HG03135 (cell line): Measurements from ENCODE around the gene ARID3A.

Experiments
- ATAC-seq: cut with Tn5 transposase; IDR thresholded peaks from one replicate; pipeline ENCODE4 v1.9.1; 2021; ENCODE audit warnings: mild to moderate bottlenecking, moderate library complexity; ENCODE audit not compliant: unreplicated experiment

ARID3A gene

DNA sequence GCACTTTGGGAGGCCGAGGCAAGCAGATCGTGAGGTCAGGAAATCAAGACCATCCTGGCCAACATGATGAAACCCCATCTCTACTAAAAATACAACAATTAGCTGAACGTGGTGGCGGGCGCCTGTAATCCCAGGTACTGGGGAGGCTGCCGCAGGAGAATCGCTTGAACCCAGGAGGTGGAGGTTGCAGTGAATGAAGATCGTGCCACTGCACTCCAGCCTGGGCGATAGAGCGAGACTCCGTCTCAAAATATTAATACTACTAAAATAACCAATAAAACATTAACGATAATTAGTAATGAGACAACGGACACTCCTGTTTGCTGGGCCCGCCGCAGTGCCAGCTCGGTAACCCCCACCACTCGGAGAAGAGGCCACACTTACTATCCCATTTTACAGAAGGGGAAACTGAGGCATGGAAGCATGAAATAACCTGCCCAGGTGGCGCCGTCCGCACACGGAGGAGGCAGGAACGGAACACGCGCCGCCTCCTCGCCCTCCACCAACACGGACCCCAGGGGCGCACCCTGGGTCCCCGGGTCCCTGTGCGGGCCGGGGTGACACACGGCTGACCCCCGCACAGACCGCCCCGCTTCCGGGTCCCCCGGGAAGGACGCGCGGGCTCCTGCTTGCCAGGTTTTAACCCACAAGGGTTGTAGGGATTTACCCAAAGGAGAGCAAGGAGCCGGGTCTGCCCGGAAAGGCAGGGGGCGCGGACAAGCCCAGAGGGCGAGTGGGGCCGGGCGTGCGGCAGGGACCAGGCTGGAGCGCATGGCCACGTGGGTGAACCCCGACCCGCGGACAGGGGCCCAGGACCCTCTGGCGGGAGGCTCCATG lies 14.4 kb upstream of the ARID3A start:
- no peak for ATAC-seq

DNA sequence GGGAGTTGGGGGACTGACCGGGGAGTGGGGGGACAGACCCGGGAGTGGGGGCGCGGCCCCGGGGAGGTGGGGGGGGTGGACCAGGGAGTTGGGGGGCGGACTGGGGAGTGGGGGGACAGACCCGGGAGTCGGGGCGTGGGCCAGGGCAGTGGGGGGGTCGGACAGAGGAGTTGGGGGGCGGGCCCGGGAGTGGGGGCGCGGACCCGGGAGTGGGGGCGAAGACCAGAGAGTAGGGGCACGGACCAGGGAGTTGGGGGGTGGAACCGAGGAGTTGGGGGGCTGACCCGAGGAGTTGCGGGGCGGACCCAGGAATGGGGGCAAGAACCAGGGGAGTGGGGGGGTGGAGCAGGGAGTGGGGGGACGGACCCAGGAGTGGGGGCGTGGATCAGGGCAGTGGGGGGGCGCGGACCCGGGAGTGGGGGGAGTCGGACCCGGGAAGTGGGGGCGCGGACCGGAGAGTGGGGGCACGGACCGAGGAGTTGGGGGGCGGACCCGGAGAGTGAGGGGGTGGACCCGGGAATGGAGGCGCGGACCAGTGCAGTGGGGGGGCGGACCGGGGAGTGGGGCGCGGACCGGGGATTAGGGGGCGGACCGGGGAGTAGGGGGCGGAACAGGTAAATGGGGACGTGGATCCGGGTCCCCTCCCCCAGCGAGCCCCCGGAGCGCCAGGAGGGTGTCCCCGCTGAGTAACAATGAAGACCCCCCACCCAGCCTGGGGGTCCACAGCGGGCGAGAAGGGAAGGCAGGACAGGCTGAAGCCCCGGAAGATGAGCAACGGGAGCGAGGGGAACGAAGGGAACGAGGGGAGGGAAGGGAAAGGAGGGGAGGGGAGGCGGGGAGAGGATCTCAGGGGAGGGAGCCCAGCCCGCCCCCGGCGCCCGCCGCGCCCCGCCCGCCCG lies 13.4 kb upstream of the ARID3A start:
- no peak for ATAC-seq

DNA sequence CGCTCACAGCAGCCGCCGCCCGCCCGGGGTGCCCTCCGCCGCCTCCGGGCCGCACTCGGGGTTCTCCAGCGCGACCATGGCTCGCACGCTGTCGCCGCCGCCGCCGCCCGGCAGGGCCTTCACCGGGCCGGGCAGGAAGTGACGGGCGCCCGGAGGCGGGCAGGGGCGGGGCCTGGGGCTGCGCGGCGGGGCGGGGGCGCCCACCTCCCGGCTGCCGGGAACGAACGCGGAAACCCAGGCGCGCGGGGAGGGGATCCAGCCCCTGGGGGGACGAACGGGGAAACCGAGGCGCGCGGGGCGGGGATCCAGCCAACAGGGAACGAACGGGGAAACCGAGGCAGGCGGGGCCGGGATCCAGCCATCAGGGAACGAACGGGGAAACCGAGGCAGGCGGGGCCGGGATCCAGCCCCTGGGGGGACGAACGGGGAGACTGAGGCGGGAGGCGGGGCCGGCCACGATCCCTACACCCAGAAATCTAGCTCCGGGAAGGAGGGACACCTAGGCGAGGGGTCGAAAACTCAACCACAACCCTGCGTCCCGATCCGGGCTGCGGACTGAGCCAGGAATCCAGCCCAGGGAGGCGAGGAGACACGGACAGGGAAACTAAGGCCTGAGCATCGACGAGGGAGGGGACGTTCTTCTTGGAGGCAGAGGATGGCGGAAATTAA lies 12.6 kb upstream of the ARID3A start, which contains the start of gene R3HDM4:
TSS of gene R3HDM4 (minus strand) at position 140 of the 669 bp plus-strand sequence. CDS start at position 78, 62 bp downstream.
- no peak for ATAC-seq

DNA sequence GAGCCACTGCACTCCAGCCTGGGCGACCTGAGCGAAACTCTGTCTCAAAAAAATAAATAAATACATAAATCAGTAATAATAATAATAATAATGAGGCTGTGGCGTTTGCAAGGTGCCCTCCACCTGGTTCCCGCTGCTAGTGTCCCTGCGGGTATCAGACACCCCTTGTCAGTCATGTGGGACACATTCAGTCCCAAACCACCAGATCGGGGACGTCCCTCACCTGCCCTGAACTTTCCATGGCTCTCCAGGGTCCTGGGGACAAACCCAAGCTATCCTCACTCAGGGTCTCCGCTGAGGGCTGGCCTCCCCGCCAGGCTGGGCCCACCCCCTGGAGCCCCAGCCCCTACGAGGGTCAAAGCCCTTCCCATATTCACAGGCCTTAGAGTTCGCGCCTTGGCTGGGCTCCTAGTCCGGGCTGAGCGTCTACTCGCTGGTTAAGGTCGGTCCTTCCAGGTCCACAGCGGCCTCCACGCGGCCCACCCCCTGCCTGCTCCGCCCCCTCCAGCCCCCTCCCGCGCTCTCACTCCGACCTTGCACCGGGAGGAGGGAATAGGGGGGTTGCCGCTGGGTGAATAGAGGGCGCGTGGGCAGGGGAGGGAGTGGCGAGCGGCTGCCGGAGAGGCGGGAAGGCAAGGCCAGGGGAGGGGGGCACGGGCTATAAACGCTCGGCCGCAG lies 9.1 kb upstream of the ARID3A start:
- ATAC-seq: no peak

DNA sequence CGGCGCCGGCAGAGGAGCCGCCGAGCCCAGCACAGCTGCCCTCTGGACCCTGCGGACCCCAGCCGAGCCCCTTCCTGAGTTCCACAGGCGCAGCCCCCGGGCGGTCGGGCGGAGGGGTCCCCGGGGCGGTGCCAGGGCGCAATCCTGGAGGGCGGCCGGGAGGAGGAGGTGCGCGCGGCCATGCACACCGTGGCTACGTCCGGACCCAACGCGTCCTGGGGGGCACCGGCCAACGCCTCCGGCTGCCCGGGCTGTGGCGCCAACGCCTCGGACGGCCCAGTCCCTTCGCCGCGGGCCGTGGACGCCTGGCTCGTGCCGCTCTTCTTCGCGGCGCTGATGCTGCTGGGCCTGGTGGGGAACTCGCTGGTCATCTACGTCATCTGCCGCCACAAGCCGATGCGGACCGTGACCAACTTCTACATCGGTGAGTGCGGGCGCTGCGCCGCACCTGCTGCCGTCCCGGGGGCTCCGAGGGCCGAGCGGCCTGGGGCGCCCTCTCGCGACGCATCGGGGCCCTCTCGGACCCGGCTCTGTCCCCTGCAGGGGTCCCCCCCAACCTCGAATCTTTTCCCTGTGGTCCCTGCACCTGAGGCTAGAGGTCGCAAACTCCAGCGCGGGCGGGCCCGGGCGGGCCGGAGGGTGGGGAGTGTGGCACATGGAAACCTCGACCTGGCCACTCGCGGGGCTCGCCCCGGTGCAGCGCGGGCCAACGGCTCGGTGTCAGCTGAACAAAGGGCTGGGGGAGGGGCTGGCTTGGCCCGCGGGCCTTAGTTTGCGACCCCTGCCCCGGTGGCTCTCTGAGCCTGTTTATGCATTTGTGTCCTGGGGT lies 8.3 kb upstream of the ARID3A start, which contains the start of gene KISS1R:
TSS of gene KISS1R (plus strand) at position 11 of the 829 bp plus-strand sequence. CDS start at position 181, 170 bp downstream.
- no peak for ATAC-seq

DNA sequence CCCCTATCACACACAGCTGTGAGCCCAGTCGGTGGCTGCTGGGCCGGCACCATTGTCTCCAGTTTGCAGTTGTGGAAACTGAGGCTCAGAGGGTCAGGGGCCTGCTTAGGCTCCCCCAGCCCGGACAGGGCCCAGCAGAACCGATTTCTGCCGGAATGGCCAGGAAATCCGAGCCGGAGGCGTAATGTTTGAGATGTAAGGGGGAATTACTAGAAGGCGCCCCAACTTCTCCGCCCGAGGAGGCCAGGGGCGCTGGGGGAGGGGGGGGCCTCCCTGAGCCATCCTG lies 7.7 kb upstream of the ARID3A start:
- ATAC-seq: no peak

DNA sequence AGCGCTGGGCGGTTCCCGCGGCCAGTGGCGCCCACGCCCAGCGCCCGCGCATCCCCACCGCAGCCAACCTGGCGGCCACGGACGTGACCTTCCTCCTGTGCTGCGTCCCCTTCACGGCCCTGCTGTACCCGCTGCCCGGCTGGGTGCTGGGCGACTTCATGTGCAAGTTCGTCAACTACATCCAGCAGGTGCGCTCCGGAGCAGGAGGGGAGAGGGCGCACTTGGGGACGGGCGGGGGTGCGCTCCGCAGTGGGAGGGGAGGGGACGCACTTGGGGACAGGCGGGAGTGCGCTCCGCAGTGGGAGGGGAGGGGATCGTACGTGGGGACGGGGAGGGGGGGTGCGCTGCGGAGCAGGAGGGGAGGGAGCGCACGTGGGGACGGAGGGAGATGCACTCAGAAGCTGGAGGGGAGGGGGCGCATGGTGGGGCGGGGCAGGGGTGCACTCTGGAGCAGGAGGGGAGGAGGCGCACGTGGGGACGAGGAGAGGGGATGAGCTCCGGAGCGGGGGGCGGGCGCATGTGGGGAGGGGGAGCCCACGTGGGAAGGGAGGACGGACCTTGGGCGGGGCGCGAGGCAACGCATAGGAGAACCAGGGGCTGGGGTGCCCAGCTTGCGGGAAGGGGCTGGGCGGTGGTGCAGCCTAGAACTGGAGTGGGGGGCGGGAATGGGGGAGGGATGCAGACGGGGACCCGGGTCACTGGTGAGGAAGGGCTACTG lies 7.2 kb upstream of the ARID3A start:
- ATAC-seq: no peak

DNA sequence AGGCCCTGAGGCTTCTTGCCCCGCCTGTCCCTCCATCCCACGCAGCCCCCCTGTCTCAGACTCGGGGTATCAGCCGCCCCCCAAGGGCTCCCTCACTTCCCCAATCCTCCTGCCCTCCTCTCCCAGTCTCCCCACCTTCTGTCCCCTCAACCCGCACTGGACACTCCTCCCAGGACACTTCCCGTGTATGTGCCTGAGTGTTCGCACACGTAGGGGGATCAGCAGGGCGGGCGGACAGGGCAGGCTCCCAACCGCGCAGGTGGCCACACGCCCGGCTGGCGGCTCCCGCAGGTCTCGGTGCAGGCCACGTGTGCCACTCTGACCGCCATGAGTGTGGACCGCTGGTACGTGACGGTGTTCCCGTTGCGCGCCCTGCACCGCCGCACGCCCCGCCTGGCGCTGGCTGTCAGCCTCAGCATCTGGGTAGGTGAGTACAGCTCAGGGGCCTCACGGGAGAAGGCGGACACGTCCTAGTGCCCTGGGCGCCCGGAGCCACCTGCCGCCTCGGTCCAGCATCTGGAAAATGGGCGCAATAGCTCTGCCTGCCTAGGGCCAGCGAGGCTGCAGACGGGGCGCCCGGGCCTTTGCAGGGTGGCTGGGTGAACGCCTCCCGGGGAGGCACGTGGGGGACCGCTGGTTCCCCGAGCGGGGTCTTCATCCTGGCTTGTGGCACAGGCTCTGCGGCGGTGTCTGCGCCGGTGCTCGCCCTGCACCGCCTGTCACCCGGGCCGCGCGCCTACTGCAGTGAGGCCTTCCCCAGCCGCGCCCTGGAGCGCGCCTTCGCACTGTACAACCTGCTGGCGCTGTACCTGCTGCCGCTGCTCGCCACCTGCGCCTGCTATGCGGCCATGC lies 6.4 kb upstream of the ARID3A start:
- no peak for ATAC-seq

DNA sequence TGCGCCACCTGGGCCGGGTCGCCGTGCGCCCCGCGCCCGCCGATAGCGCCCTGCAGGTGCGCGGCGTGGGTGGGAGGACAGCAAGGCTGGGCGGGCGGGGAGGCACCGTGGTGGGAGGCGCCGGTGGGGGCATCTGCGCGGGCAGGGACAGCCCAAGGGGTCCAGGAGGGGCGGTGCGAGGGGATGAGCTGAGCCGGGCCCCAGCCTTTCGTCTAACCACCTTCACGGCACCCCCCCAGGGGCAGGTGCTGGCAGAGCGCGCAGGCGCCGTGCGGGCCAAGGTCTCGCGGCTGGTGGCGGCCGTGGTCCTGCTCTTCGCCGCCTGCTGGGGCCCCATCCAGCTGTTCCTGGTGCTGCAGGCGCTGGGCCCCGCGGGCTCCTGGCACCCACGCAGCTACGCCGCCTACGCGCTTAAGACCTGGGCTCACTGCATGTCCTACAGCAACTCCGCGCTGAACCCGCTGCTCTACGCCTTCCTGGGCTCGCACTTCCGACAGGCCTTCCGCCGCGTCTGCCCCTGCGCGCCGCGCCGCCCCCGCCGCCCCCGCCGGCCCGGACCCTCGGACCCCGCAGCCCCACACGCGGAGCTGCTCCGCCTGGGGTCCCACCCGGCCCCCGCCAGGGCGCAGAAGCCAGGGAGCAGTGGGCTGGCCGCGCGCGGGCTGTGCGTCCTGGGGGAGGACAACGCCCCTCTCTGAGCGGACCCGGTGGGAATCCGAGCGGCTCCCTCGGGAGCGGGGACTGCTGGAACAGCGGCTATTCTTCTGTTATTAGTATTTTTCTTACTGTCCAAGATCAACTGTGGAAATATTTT lies 5.6 kb upstream of the ARID3A start:
- no peak for ATAC-seq

DNA sequence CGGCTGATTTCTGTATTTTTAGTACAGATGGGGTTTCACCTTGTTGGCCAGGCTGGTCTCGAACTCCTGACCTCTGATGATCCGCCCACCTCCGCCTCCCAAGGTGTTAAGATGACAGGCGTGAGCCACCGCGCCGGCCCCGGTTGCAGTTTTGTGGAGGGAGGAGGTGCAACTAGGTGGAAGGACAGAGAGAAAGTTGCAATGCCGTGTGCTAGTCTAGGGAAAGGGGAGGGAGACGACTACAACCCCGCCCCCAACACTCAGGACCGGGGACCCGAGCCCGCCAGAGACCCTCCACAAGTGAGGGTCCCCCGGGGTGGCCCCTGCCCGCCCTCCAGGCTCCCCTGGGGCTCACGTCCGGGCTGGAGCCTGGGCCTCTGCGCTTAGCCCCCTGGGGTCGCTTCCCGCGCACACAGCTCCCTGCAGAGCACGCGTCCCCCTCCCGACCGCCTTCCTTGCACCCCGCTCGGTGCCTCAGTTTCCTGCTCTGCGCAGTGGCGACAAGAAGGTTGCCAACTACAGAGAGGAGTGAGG lies 1.2 kb upstream of the ARID3A start:
- ATAC-seq: no peak

DNA sequence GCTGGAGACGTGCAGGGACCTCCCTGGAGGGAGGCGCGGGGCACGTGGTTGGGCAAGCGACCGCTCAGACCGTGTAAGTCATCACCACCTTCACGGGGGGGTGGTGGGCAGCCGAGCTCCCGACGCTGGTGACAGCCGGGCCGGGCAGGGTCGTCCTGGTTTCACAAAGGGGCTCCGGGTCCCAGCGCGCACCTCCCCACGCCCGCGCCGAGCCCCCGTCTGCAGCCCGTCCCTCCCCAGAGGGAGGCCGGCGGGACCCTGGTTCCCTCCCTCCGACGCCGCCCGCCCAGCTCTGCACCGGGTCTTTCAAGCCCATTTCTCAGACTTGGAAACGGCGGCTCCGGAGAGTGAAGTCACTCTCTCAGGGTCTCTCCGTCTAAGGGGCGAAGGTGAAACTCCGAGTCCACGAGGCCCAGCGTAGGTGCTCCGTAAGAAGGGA lies 729 bp upstream of the ARID3A start:
- peak; percentile 29 for ATAC-seq

DNA sequence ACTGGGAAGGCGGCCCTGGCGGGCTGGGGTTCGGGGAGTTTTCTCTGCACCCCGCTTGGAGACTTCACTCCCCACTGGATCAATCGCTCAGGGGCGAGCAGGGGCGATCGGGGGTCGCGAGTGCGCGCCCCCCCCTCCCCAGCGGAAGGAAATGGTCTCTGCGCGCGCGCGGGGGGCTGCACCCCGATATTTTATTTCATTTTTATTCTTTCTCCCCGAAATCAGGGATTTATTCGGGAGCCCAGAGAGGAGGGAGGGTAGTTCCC lies 421 bp downstream of the ARID3A start:
- ATAC-seq: no peak

DNA sequence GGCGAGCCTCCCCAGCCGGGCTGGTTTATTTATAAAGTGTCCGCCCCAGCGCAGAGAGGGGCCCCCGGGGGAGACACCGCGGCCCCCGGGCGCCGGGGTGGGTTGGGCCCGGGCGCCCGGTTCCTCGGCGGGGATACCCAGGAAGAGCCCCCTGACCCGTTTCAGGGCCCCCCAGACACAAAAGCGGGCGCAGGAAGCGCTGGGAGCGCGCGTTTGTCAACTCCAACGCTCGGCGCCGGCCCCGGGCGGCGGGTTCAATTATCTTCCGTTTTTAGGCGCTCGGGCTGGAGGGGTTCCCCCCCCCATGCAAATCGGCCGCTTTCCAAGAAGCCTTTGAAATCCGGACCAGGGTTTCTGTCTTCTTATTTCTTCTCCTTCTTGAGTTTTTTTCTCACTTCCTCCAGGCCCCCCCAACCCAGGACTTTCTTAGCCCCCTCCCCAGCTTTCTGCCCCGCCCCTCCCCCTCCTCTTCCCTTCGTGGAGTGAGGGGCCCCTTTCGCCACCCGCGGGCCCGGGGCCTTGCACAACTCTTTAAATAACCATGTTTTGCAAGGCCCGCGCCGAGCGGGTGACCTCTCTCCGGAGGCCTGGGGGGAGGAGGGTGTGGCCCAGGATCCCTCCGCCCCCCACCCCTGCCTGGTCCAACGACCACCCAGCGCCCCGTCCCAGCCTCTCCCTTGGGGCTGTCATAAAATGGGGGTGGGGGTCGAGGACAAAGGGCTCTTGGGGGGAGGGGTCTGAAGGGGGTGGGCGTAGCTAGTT lies 935 bp downstream of the ARID3A start:
- ATAC-seq: no peak

DNA sequence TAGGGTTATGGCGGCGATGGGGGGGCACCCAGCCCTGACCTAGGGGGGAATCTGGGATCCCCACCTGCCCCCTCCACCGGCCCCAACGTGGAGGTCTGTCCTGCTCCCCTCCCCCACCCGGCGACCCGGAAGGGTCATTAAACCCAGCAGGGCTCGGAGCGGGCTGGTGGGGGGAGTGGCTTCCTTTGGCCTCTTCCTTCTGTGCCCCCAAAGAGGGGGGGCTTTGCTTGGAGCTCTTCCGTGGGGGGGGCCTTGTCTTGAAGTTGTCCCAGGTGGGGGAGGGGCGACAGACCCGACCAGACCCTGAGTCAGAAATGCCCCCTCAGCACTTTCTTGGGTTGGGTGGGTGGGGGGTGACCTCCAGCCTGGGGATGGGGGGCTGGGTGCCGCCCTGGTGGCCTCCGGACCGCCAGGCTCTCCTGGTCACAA lies 1.5 kb downstream of the ARID3A start:
- no peak for ATAC-seq

DNA sequence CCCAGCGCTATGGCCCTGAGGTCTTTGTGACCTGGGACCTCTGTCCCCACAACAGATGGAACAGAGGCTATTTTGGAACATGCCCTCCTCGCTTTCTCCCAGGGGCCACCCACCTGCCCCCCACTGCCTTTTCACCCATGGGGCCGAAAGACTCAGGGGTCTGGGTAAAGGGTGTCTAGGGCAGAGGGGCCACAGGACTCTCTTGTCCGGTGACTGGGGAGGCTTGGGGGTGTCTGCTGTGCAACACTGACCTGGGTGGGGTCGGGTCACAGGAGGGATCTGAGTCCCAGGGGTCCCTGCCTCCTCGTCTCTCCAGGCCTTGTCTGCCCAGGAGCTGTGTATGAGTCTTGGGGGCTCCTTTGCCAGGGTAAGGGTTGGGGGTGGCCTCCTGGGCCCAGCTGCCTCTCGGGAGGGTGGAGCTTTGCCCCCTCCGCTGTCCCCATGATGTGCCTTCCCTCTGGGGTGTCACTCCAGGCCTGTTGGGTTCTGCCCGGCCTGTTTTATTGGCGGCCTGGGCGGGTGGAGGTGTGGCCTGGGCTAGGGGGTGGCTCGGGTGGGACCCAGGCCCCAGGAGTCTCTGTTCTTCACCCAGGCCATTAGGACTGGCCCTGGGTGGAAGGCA lies 2.1 kb downstream of the ARID3A start:
- no peak for ATAC-seq

DNA sequence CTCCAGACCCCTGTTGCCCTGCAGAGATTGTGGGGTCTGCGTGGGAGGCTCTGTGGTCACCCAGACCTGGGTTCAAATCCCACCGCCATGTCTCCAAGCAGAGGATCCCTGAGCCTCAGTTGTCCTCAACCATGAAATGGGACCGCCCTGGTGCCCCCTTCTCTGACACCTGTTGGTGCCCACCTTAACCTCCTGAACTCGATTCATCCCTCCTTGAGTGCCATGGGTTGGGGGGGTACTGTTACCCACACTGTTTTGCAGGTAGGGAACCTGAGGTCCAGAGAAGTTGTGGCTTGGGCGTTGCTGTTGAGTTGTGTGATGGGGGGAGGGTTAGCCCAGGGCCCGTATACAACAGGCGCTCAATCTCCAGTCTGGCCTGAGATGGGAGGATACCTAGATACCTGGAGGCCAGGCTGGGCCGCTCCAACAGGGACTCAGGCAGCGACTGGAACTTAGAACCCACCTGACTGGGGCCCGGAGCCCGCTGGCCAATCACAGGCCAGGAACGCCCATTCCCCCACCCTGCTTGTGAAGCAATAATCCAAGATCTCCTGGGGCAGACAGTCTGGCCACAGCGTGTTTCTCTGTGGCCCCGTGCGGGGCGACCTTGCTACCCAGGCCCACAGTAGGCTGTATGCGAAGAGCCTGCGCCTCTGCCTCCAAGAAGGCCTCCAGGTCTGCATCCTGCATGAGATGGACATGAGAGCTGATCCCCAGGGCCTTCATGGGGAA lies 2.8 kb downstream of the ARID3A start:
- no peak for ATAC-seq
